ENCODE results near the gene IGFBP7.

Gene IGFBP7

GRCh38 chr4:57094832-57095223, 15.4 kb downstream of the IGFBP7 start:
- DNase-seq = no peak

- DNase-seq = no peak
These were observed 16.0 kb downstream of the IGFBP7 start for GRCh38 chr4:57093845-57094831.

DNA sequence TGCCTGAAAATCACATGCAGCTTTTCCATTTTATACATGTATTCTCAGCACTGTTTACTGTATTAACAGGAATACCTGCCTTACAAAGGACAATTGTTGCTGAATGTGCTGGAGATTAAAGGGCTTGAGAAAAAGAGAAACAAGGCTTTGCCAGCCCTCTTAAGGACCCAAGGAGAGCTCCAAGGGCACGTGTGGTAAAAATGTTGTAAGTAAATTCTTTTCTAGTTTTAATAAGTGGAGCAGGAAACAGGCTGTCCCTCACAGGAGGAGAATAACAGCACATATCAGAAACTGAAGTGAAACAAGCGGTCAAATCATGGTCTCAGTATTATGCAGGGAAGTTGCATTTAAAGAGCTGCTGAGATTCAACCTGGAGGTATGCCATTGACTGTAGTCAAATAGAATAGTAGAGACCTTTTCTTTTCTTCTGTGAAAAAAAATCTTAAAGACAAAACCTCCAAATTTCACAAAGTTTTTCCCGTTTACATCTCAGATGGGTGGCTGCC, 18.5 kb downstream of the IGFBP7 start:
- DNase-seq = no peak

GRCh38 chr4:57090079-57090478, 20.1 kb downstream of the IGFBP7 start:
- DNase-seq = no peak

DNA sequence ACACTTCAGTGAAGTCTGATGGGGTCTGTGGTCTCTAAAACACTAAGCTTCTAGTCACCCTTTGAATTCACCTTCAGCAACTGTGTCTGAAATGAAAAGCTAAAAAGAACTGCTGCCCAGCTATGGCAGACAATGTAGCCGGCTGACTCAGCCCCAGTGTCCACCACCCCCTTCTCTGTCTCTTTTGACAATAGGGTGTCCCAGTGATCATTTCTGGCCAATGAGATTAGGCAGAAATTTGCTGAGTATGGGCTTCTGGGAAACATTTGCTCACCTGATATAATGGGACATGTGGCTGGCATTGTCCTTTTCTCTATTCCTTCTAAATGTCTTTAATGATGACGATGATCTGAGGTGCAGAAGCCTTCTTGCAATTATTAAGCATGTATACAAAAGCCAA, 20.6 kb downstream of the IGFBP7 start:
- no peak for DNase-seq

- no peak for DNase-seq
These were observed 24.0 kb downstream of the IGFBP7 start for GRCh38 chr4:57086031-57086723.

DNA sequence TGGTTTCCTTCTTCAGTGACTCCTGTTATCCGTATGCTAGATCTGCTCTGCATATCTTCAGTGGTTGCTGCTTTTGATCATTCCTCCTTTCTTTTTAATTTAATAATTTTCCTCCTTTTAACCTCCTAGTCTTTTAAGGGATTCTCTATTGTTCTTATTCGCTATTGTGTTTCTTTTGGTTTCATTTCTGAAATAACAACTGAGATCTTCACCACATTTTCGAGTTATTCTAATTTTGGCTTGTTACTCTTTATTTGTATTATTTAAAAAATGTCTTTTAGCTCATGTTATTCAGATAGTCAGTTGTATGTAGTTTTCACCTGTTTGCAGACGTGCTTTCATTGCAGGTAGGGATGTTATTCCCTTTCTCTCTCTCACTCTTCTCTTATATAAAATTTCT, 24.9 kb downstream of the IGFBP7 start:
- no peak for DNase-seq

- no peak for DNase-seq
These were observed 25.8 kb downstream of the IGFBP7 start for GRCh38 chr4:57084360-57084759.

- DNase-seq = no peak
These were observed 27.1 kb downstream of the IGFBP7 start for GRCh38 chr4:57083090-57083489.

DNA sequence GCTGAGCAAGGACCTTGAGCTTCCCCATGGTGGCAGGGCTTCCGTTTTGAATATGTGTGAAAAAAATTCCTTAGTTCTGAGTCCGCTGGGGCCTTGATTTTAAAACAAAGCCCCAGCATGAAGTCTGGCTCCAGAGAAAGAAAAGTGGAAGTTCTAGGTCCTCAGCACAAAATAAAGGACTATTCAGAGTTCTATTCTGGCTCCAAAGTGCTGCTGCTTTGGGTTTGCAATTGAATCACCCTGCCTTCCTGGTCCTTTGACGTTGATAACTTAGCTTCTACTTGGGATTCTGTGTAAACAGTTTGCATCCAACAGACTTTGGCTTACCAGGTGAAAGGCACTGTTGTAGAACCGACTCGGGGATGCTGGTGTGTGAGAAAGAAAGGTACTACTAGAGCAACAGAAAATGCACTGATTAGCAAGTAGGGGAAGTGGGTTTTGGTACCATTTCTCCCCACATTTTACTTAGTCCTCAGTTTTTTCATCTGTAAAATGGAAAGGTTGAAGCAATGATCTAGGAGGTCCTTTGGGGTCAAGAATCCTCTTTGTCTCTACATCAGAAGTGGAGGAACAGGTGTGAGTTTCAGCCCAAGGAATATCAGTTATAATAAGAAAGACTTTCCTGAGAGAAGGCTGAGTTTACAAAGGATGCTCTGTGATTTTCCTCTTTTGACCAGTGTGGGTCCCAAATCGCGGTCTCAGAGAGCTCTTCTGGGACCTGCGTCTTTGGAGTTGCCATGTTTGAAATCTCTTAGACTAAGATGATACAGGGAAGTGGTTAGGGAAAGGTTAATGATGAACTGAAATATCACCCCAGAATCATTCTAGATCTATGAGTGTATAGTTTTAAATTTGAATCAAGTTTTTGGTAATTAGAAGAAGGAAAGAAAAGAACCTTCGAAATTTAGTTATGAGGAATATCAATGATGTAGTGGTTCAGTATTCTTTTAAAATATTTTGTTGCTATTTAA, 28.2 kb downstream of the IGFBP7 start:
- no peak for DNase-seq

DNA sequence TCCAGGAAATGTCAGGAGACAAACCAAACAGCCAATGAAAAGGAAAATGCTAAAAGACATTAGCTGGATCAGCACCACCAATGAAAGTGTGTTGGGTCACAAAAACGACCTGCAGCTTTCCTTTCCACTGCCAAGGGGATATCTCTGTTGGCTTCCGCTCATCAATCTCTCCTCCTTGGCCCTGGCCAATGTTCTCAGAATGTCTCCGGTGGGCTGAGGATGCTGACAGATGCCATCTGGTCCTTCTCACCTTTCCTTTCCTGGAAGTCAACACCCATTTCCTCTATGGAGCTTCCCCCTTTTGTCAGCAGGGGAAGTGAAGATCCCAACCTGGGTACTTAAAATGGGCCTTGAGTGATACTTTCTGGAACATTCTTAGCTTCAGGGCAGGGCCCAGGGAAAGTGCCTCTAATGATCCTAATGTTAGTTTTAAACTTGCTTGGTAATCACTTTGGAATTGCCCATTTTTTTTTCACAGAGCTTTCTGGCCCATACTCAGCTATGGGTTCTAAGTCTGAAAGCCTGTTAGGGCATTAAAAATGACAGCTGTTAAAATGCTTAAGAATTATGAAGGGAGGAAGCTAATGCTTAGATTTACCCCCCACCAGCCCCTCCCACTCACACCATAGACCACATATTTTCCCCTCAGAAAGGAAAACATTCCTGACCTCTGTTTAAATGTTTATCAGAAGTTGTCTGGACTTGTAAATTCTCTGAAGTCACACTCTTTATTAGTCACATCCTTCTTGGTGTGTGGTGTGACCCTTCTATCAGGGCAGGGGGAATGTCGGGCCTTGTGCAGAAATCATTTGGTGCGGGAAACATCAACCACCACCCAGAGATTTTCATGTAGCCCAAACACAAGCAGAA, 29.2 kb downstream of the IGFBP7 start:
- no peak for DNase-seq

DNA sequence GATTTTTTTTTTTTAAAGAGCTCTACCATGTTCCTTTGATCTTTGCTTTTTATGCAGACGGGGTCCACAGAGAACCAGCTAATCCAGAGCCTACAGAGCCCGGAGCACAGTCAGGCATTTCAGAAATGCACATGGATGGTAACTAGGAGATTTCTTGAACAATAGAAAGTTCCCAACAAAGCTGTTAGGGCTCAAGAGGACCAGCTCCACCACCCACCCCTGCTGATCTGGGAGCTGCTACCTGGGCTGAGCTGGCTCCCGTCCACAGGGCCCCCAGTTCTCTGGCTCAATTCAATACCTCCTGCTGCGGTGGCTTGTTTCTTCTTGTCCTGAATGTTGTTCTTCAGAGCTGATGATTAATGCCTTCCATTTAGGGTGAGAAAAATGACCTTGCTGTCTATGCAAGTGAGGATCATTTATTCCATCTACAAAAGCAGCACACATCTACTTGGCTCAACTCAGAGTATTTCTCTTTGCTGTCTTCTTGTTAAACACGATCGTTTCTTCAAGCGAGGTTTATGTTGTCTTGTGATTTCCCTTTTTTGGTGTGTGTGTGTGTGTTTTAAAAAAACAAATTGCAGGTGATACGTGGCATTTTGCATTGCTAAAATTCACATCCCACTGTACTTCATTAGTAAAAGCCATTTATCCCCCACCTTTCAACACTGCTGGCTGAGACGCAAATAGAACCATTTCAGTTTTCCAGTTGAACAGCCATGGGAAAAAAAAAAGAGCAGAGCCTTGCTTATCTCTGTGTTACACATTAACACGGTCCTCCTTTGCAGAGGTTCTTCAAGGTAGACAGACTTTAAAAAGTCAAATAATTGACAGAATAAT, 31.3 kb downstream of the IGFBP7 start:
- DNase-seq = peak; percentile 16

DNA sequence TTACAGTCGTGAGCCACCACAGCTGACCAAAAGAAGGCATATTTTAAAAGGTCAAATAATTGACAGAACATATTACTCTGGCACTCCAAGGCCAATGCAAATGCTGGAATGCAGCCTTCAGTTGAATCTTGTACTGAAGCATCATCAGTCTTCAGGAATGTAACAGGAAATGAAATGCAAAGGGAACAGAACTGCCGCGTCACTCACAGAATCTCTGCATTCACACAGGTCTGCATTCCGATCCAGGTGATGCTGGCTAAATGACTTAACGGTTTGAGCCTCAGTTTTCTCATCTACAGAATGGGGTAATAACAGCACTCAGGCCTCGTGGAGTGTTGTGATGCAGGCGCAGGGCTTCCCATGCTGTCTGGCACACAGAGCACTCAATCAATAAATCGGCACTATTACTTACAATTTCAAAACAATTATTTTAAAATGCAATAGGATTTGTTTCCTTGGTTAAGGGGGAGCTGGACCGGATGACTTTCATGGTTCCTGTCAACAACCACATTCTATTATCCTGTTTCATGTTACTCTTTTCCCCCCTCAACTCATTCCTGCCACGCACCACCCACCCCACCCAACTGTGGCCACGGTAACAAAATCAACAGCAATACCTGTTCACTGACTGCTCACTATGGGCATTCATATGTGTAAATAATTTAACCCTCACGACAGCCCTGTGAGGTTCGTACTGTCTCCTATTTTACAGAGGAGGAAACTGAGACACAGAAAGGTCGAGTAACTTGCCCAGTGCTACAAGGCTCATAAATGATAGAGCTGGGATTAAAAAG, 32.4 kb downstream of the IGFBP7 start:
- no peak for DNase-seq

DNA sequence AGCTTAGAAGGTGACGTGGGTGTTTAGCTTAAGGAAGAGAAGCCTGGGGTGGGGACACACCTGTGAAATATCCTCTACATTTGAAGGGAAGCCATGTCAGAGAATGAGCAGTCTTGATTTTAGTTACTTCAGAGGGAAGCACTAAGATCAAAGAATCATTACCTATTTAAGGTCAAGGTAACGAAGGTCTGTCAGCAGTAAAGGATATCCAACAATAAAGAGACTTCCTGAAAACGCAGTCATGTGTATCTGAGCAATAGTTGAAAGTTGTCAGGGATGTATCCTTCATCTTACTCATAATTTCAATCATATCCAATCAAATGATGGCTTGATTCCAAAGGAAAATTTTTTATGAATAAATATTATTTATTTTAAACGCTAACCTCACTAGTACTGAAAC, 33.5 kb downstream of the IGFBP7 start:
- DNase-seq = no peak

DNA sequence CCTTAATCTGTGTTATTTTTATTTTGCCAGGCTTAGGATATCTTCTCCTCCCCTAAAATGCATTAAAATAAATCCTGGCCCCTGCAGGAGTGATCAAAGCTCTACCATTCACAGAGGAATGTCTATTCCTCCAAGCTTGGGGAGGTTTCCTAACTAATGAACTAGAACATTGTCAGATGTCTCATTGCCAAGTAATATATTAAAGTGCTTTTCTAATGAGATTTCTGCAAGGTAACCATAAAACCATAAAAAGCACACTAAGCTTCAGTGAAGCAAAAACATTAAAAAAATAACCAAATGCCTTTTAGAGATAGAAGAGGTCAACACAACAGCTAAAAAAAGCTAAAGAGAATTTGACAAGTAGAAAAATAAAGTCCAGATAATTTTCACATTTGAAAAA, 34.8 kb downstream of the IGFBP7 start:
- DNase-seq = no peak

DNA sequence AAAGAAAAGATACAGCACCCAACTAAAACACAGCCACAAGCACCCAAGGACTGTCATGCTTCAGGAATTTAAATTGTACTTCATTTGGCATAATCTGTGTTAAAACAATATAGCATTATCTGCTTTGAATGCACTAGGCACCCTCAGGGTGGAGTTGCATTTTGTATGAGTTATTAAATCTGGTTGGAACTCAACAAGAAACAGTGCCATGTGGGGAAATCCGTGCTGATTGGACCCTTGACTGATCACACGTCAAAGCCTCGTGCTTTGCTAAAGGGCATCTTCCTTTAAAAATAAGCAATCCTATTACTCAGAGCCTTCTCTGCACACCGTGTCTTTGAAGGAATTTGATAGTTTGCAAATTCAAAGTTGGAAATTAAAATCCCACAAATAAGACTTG, 35.4 kb downstream of the IGFBP7 start:
- DNase-seq = no peak

DNA sequence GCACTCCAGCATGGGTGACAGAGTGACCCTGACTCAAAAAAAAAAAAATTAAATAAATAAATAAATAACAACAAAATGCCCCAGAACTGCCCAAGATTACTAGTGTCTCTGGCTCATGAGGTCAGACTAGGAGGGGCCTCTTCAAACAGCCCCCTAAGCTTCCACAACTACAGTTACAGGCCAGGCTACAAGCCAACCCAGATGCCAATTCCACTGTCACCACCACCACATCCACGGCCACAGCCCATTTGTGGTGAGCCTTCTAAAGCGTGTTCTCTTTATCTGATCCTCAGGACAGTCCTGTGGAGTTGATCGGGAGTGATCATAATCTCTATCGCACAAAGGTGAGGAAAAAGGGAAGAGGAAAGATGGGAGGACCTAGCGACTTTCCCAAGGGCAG, 36.6 kb downstream of the IGFBP7 start:
- no peak for DNase-seq

GRCh38 chr4:57071326-57071725, 38.9 kb downstream of the IGFBP7 start:
- DNase-seq = no peak

- DNase-seq = no peak
These were observed 39.7 kb downstream of the IGFBP7 start for GRCh38 chr4:57070461-57070860.
